ENCODE results near the gene HUNK.

The HUNK gene

DNA sequence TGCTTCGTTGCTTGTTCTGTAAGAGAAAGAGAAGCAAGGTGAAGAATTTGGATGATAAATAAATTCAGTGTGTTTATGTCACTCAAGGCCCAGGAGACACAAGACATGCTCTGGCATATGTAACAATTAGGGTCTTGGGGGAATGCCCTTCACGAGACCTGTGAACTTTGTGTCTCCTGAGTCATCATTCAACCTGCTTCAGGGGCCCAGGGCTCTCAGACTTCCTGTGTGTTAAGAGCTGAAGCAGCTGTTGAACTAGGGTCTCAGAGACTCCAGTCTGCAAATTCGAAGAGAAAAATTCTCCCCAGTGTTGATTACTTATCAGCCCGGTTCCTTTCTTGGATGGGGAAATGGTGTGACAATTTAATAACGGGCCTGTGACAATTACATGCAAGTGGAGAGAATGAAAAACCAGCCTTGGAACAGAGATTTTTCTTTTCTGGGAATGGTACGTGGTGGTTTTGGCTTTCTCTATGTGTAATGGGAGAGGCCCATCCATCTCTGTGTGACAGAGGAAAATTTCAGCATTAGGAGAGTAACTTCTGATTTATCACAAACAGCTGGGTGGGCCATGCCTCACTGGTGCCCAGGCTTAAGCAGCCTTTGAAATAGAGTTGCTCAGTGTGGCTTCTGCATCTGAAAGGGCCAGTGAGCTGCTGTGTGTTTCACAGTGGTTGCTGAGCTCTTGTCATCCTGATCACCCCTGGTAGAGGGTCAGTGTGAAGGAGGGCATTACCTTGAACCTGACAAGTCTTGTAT, 22.4 kb downstream of the HUNK start:
- DNase-seq = no peak

DNA sequence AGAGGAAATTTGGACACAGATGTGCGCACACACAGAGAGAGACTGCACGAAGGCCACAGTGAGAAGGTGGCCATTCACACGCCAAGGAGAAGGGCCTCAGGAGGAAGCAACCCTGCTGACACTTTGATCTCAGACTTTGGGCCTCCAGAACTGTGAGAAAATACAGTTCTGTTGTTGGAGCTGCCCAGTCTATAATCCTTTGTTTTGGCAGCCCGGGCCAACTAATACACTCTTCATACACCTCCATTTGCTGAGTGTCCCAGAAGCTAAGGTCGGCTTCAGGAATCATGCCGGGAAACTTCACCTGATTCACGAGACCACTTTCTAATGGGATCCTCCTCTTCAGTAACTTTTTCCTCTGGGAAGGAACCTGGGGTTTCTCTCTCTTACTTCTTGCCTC, 23.2 kb downstream of the HUNK start:
- DNase-seq = no peak

DNA sequence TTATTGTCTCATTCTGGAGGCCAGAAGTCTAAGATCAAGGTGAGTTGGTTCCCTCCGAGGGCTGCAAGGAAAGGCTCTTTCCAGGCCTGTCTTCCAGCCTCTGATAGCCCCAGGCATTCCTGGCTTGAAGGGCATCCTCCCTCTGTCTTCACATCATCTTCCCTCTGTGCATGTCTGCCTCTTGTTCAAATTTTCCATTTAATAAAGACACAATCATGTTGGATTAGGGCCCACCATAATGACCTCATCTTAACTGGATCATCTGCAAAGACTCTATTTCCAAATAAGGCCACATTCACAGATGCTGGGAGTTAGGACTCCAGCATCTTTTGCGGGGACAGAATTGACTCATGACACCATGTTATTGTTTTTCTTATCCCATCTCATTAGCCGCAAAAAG, 24.5 kb downstream of the HUNK start:
- DNase-seq = no peak

DNA sequence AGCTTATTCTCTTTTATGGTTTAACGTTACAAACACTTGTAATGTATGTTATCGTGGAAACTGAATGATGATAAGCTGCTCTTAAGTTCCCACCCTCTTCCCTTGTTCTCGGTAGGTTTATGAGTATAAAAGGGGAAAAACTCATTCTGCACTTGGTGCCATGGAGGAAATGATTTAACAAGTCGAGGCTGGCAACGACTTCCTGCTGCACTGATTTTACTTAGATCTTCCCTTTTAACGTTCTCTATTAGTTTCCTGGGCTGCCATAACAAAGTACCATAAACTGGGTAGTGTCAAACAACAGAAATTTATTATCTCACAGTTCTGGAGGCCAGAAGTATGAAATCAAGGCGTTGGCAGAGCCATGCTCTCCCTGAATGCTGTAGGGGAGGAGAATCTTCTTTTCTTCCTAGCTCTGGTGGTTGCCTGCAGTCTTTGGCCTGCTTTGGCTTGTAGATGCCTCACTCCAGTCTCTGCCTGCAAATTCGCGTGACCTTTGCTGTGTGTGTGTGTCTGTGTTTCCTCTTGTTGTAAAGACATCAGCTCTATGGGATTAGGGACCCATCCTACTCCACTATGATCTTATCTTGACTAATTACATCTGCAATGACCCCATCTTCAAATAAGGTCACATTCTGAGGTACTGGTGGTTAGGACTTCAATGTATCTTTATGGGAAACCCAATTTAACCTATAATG, 26.3 kb downstream of the HUNK start:
- no peak for DNase-seq

DNA sequence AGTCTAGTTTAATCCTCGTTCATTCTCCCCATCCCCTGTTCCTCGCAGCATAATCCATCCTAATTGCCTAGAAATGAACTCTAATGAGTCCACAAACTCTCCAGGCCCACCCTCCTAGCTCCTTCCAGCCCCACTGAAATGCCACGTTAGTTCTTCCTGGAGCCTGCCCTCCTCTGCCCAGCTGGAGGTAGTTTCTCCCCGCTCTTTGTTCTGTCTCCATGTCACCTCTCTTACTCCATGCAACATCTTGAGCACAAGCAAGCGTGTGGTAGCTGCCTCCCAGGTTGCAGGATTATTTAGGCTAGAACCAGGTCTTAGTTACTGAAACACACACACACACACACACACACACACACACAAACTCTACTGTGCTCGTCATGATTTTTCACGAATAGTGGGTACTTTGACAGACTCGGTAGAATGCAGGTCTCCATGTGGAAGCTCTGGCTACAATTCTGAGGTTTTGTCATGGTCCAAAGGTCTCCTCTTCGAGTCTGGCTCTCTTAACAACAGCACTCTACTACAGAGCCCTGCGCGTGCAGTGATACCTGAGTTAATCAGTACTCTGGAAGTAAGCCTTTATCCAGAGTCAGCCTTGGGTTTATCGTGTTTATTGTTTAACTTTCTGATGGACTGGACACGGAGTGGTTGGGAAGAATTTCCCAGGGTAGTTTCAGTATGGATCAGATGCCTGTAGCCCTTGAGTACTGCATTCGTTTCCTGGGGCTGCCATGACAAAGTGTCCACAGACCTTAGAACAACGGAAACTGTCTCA, 27.5 kb downstream of the HUNK start:
- no peak for DNase-seq

DNA sequence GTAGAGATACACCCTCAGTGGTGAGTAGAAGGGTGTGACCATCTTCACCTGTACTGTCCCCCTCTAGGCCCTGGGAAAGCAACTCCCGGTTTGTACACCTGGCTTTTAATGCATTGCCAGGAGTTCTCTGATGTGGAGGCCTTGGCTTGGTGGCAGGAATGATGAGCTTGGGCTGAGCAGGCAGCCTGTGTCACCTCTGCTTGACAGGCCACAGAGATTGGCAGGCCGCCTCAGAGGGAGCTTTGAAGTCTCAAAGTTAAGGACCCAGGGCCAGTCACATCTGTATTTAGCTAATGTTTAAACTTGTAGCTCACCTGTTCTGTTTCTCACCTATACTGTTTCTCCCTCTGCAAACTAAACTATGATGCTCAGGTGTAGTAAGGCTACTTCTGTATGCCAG, 28.5 kb downstream of the HUNK start:
- DNase-seq = no peak

DNA sequence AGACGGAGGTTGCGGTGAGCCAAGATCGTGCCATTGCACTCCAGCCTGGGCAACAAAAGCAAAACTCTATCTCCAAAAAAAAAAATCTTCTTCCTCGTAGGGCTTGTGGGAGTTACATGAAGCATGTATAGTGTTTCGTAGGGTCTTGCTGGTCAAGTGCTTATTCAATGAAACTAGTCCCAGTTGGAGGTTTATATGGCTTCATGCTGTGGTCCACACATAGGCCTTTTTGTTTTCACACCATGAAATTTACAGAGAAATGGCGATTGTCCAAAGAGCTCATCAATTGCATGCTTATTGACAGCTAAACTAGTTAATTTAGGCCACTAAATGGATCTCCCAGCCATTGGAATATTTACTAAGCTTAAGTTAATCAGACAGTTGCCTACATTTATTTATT, 29.6 kb downstream of the HUNK start:
- no peak for DNase-seq

DNA sequence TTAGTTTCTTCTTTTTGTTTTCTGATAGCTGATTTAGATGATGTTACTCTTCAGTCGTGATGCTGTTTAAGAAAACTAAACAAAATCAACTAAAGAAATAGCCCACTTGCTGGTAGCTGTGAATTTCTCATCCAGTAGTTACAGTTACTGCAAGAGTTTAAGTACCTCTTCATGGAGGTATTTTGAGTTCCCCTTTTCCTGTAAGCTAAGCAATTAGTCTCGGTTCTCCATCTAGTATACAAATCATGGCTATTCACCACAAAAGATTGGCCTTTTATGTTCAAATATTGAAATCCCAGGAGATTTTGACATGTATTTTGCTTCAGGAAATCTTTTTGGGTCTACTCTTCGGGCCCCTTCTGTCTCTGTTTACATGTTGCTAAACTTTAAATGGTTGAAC, 31.1 kb downstream of the HUNK start:
- DNase-seq = no peak

DNA sequence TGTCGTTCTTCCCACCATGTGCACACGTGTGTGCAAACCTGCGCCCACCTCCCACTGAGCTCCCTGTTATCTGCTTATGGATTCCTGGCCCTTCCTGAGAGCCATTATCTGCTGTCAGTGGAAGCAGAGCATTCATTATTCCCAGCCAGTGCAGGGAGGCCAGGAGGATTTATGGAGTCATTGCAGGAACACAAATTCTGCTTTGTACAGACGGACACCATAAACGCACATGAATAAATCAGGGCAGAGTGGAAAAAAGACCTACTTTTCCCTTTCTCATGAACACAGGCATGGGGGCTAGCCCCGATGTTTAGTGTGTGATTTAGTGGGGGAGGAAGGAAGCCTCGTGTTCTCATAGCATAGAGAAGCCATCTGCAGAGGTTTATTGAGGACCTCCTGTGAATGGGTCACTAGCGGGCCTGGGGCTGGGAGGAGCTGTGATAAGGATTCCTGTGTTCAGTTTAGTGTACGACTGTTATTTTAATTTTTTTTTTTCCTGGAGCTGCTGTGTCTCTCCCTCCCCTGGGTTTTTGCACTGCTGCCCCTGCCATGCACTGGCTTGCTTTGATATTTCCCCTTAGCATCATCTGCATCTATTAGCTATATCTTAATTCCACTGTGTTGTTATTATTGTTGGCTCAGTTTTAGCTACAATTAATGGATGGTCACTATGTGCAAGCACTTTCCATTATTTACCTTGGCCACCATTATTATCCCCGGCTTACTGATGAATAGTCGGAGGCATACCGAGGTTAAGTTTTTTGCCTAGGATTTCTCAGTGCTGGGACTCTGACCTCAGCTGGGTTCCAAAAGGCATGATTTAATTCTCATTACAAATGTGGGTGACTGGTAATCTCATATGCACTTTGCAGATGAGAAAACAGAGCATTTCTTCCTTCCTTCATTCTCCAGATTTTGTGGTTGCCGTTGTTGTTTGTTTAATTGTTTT, 33.0 kb downstream of the HUNK start:
- DNase-seq = no peak

DNA sequence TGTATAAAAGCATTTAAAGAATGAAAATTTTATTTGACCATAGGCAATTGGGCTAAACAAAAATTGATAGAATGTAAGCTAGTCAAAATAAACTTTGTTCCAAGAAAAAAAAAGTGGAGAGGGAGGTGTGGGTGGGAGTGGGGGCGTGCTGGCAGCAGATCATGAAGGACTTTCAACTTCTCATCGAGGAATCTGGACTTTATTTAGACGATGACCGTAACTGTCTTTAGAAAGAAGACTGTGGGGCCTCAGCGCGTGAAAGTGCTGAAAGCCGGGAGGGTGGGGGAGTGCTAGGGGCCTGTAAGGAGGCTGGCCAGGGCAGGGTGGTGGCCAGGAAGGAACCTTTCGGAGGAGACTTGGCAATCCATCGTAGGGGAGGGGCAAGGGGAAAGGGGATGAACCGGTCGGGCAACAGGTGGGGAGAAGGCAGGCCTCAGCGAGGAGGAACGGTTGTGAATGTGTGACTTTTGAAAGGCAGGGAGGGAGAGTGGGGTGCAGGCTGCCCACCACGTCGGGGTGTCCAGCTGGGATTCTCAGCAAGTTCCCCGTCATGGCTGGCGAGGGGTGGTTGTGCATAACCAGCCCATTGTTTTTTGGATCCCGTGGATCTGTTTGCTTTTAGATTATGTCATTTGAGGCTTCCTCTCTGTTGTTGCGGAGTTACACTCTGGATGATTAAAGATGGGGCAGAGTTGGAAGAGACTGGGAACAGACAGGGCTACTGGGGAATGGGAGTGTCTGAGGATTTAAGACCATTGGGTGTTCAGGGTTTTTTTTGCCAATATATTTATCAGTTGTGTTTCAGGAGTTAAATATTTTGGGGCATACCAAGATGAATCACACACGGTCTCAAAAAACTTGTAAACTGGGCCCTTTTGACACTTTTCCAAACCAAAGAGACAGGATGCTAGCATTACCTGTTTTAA, 35.5 kb downstream of the HUNK start:
- DNase-seq = no peak

DNA sequence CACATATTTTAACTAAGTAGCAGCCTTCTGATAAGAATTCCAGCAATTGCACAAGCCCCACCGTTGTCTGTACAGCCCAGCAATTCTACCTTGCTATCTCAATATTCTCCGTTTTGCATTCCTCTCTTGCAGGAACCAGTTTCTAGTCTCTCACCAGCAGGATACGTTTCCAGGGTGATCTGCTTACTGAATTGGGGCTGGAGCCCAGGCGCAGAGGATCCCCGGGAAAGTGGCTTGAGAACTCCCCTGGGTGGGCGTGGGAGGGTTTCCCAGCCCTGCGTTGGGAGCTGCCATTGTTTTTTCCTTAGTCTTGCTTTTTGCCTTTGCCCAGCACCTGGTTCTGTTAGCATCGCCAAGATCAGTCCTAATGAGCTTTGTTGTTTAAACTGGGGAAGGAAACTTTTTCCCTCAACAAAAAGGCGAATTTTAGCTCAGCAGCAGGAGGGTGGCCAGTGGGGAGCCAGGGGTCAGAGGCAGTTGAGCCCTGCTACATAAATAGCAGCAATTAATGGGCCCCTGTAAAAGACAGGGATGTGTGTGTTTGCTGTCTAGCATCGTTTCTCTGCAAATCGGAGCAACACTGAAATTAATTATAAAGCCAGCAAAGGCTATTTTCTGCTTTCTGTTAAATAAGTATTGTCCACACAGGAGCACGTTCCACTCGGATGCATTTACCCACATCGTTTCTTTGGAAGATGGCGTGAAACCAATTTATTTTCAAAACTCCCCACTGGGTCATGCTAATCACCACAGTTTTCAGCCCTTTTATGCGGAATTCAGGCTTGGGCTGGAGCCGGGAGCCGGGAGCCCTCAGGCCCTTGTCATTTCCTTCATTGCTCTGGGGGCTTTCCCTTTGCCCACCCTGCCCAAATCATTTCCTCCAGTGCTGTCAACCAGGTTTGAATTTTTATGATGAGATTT, 36.6 kb downstream of the HUNK start:
- DNase-seq = peak in 3 of 56 donors; percentile 4 to 8 (median 8)

DNA sequence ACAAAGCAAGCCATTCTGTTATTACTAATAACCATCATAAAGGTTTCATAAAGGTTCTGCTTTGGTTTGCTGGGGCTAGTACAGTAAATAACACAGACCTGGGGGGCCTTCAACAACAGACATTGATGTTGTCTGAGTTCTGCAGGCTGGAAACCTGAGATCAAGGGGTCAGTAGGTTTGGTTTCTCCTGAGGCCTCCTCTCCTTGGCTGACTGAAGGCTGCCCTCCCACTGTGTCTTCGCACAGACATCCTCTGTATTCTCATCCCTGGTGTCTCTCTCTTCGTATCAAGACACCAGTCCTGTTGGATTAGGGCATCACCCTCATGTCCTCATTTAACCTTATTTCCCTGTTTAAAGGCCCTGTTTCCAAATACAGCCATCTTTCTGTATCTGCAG, 37.3 kb downstream of the HUNK start:
- no peak for DNase-seq

DNA sequence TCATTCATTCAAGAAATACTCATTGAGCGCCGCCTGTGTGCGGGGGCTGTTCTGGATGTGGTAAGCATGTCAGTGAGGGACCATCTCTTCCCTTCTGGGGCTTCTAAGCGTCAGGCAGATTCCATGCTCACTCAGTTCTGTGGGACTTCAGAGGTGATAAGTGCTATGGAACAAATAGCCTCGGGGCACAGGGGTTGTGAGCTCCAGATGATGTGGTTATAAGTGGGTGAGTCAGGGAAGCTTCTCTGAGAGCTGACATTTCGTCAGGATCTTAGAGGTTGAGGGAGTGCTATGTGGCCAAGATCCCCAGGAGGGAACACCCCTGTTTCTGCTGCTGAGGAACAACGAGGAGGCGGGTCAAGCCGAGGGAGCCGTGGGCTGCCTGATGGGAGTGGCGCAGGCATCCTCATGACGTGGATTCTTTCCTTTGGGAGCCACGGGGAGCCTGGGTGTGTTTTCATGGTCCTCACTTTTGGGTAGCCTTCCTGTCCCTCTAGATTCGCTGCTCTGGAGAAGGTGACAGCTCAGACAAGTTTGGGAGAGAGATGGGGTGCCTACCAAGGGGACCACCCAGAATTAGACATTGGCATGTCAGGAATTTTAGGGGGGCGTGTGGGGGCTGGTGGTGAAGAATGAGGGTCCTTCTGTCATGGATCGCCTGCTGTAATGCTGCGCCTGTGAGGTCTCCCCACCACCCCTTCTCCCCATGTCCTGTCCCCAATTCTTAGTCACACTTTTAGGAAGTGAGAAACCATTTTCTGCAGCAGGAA, 38.5 kb downstream of the HUNK start:
- no peak for DNase-seq

DNA sequence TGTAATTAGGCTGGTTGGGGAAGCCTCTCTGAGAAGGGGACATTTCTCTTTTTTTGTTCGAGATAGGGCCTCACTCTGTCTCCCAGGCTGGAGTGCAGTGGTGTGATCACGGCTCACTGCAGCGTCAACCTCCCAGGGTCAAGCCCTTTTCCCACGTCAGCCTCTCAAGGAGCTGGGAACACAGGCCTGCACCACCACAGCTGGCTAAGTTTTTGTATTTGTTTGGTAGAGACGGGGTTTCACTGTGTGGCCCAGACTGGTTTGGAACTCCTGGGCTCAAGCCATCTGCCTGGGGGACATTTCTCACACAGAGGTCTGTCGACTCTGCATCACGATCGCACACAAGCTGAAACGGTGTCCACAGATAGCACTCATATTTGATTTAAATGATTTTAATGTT, 39.7 kb downstream of the HUNK start:
- DNase-seq = no peak

DNA sequence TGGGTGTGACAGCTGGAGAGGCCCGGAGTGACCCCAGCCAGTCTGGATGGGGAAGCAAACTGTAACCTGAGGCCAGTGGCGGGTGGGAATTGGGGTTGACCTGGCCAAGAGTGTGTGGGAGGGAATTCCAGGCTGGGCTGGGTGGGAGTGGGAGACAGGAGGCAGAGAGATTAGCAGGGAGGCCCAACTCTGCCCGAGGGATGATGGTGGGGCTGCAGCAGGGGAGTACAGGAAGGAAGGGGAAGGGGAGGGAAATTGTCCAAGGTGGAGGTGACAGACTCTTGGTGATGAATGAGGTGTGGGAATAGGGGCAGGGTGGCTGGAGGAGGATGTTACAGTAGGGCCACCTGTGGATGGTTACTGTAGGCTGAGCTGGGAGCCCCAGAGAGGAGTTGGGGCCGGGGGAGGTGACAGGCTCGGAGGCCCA, 40.4 kb downstream of the HUNK start:
- DNase-seq = no peak

DNA sequence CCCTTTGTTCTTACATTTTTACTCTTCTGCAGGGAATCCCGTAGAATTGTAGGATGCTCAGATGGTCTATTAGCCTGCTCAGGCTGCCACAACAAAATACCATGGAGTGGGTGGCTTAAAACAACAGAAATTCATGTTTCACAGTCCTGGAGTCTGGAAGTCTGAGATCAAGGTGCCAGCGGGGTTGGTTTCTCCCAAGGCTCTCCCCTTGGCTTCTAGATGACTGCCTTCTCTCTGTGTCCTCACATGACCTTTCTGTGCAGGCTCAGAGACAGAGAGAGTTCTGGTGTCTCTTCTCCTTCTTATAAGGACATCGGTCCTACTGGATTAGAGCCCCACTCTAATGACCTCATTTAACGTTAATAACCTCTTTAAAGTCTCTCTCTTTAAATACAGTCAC, 41.7 kb downstream of the HUNK start:
- DNase-seq = no peak

DNA sequence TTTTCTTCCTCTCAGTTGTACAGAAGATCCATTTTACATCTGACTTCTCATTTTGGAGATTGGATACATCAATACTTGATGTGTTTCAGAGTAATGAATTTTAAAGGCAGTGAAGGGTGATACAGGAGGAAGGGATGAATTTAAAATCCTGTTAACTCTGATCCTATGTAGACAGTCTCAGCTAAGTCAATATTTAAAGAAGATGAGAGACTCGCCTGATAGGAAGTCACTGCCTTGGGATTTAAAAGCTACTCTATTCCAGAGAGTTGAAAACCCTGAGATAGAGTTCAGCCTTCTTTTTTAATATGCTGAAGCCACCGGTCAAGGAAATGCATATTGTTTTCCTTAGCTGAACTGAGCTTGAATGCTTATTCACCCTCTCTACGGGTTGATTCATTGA, 42.7 kb downstream of the HUNK start:
- no peak for DNase-seq

DNA sequence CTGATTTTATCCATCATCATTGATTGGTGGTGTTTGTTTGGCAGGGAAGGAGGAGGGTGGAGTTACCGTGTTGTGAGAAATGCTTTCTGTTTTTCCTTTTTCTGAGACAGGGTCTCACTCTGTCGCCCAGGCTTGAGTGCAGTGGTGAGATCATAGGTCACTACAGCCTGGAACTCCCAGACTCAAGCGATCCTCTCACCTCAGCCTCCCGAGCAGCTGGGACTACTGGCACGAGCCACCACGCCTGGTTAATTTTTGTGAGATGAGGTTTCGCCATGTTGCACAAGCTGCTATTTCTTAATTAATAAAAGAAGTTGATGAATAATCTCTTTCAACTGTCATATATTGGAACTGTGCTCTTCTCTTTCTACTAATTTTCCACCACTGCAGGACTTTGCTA, 44.3 kb downstream of the HUNK start:
- no peak for DNase-seq
